ENCODE measurements around the gene TMEM8B. TPM values are rescaled to one million over a fixed set of nuclear protein-coding genes. Genes with fewer than 3 reads are reported as not detected.

The TMEM8B gene
- total RNA-seq, 1 donor from 2014 or later, result under 0.01 TPM

DNA sequence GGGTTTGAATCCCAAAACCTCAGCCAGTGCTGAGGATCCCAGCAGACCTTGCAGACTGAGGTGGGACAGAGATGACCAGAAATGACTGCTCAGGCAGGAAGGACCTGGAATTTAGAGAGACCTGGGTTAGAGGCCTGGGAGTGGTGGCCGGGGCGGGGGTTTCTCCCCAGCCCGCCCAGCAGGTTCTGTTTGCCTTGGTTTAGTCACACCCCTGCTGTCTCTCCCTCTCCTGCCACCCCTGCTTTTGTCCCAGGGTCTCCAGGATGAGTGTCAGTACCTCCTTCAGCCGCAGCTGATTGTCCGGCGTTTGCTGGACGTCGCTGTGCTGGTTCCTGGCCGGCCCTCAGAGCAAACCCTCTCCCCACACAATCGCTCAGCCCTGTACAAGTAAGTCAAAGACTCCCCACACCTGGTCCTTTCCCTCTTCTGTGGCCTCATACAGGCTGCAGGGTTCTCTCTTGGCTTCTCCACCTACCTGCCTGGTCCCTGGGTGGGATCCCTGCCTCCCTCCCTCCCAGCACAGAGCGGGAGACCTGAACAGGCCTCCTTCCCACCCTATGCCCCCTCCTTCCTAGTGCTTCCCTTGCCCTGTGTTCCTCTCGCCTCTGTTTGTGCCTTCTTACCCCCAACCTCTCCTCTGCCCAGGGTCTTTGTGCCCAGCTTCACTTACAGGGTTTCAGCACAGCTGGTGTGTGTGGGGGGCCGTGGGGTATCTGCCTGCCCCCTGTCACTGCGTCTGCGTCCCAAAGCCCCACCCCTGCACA lies 12.0 kb downstream of the TMEM8B start:
- no peak for DNase-seq (ENCODE audit: low read depth in 2 of 2)

DNA sequence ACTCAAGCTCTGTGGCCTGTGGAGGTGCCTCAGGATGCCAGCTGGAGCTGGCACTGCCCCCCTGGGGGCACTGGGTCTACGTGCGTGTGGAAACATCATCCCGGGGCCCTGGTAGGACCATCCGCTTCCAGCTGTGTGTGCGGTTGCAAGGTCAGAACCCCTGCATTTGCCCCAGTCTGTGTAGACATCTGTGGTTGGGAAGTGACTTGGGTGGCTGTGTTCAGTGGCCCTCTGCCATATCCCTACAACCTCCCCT lies 12.5 kb downstream of the TMEM8B start:
- DNase-seq (ENCODE audit: low read depth in 2 of 2), result no peak

DNA sequence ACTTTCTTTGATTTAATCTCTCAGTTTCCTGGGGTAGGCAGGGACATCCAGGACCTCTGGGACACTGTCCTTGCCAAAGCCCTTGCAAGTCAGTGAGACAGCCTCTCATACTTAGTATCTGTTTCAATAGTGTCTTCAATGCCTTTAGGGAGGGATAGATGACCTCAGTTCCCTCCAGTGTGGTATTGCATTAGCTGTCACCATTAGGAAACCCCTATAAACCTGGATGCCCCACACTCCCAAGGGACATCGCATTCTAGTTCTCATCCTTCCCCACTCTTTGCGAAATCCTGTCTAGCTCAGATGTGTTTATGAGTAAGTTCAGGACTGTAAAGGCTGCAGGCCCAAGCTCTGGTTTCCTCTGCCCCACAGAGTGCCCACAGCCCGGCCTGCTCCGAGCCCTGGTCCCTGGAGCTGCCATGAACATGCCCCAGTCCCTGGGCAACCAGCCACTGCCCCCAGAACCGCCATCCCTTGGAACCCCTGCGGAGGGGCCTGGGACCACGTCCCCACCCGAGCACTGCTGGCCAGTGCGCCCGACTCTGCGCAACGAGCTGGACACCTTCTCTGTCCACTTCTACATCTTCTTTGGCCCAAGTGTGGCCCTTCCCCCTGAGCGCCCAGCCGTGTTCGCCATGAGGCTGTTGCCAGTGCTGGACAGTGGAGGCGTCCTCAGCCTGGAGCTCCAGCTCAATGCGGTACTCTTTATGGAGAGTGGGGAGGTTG lies 13.2 kb downstream of the TMEM8B start:
- no peak for DNase-seq (ENCODE audit: low read depth in 2 of 2)

DNA sequence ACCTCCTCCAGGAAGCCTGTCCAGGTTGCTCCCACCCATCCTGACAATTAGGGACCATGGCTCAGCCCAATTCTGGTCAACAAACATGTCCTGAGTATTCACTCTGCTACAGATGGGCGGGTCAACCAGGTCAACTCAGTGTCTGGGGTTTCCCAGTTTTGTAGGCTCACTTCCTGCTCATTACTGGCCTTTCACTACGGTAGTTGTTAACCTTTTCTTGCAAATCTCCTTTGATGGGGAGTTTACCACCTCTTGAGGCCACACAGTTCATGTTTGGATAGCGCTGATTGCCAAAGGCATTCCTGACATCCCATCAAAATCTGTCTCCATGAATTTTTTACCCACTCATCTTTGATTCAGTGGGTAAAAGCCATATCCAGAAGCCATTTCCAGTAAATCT lies 13.8 kb downstream of the TMEM8B start:
- no peak for DNase-seq (ENCODE audit: low read depth in 2 of 2)

DNA sequence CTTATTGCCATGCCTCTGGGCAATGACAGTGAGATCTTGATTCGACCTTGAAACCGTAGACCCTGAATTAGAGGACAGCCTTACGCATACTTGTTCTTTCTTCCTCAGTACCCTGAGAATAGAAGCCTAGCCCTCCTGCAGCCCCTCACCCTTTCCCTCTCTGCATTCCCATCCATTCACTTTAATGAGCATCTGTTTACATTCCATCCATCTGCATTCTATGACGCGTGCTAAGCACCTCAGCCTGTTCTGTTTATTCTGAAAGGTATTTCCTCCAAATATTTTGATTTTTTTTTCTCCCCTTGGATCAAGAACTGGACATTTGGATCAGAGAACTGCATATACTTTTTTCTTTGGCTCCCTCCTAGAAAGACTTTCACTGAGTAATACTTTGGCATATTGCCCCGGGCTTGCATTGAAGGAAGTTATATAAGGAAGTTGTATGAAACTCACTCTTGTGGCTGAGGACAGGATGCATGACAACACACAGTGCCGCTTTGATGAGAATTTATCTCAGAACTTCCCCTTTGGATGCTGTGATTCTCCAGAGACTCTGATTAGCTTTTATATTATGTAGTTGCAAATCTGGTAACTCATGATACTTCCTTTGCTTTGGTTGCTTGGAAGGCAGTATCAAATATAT lies 15.7 kb downstream of the TMEM8B start:
- DNase-seq (ENCODE audit: low read depth in 2 of 2), result peak; percentile 15 to 93

DNA sequence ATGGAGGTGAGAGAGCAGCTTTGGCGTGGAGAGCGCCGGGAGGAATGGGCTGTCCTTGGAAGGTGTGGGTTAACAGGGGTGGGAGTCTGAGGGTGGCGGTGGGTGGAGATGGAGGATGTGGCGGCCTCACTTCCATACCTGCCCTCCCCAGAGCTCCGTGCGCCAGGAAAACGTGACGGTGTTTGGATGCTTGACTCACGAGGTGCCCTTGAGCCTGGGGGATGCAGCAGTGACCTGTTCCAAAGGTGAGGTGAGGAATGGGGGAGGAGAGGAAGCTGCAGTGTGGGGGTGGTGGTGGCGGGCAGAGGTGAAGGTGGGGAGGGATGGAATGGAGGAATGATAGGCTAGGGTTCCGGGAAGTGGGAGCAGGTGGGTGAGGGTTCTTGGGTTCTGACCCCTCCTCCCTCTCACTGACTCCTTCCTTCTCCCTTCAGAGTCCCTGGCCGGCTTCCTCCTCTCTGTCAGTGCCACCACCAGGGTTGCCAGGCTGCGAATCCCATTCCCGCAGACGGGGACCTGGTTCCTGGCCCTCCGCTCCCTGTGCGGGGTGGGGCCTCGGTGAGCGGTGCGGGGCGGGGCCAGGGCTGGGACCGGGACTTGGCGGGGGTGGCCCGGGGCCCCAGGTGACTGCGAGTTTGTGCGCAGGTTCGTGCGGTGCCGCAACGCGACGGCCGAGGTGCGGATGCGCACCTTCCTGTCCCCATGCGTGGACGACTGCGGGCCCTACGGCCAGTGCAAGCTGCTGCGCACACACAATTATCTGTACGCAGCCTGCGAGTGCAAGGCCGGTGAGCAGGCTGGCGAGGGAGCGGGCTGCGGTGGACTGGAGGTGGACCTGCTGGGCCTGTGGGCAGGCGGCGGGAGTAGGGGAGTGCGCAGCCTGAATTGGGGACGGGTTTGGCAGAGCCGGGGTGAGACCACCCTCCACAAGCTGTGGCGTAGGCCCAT lies 17.1 kb downstream of the TMEM8B start:
- no peak for DNase-seq (ENCODE audit: low read depth in 2 of 2)

DNA sequence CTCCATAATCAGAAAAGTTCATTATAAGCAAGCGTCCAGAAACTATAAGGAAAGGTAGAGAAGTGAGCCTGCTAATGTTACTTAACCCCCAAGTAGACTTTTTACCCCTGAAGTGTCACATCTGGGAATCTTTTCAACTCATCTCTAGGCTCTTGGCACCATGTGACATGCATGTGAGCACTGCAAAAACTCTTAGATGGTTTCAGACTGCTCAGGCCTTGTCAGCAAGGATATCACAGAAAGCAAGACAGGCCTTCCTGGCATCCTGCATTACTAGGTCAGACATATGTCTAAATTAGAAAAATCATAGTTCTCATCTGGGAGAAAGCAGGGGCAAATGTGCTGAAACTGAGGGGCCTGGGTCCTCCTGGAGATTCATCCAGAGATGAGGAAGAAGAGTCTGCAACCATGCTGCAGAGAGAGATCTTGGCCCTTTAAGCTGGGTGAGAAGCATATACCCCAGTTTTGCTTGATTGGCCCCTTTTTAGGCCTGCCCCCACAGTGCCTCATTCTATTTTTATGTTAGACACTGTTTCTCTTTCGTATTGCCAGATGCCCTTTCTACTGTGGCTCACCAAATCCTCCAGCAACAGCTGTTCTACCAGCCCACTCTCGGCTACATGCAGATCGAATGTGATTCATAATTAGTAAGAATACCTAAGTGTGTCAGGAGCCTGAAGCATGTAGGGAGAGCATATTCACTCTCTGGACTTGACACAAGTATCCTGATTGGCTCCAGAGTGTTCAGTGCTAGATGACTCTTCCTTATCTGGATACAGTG lies 19.0 kb downstream of the TMEM8B start:
- peak in 1 of 2 donors; percentile 73 for DNase-seq (ENCODE audit: low read depth in 2 of 2)

DNA sequence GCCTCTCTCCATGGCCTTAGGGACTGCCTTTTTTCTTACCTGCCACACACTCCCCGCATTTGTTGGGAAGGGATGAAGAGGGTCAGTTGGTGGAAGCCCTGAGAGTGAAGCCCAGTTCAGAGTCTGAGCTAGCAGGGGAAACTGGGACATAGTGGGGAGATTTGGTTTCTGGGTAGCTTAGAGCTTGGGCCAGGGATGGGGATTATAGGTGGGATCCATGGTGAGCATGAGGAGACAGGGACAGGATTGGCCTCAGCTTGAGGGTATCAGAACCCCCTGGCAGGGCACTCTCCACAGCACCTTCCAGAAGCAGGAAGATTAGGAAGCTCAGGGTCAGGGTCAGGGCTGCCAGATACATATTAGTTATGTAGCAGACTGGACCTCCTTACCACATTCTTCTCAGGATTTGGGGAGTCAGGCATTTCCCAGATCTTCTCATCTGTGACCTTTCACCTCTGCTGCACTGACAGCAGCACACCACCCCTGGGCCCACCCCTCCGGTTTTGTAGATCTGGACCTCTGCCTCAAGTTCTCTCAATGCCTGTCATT lies 23.3 kb downstream of the TMEM8B start:
- no peak for DNase-seq (ENCODE audit: low read depth in 2 of 2)

DNA sequence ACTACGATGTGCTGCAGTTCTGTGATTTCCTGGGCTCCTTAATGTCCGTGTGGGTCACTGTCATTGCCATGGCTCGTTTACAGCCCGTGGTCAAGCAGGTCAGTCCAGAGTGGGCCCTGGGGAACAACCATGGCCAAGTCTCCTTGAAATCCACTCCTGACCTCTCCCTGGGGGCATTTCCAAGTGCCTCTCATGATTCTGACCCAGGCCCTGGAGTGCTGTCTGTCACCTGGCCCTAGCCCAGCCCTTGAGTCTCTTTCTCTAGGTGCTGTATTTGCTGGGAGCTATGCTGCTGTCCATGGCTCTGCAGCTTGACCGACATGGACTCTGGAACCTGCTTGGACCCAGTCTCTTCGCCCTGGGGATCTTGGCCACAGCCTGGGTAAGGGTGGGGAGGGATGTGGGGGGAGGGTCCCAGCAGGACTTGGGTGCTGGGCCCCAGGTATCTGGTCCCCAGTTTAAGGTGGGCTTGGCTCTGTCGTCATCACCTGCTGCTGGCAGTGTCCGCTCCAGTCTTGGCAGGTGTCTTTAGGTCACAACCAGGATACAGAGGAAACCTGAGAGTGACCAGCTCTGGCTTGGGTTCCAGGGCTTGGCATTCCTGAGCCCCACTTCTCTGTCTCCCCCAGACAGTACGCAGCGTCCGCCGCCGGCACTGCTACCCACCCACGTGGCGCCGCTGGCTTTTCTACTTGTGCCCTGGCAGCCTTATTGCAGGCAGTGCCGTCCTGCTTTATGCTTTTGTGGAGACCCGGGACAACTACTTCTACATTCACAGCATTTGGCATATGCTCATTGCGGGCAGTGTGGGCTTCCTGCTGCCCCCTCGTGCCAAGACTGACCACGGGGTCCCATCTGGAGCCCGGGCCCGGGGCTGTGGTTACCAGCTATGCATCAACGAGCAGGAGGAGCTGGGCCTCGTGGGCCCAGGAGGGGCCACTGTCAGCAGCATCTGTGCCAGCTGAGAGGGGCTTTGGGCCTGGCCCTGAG lies 24.1 kb downstream of the TMEM8B start:
- DNase-seq (ENCODE audit: low read depth in 2 of 2), result no peak

DNA sequence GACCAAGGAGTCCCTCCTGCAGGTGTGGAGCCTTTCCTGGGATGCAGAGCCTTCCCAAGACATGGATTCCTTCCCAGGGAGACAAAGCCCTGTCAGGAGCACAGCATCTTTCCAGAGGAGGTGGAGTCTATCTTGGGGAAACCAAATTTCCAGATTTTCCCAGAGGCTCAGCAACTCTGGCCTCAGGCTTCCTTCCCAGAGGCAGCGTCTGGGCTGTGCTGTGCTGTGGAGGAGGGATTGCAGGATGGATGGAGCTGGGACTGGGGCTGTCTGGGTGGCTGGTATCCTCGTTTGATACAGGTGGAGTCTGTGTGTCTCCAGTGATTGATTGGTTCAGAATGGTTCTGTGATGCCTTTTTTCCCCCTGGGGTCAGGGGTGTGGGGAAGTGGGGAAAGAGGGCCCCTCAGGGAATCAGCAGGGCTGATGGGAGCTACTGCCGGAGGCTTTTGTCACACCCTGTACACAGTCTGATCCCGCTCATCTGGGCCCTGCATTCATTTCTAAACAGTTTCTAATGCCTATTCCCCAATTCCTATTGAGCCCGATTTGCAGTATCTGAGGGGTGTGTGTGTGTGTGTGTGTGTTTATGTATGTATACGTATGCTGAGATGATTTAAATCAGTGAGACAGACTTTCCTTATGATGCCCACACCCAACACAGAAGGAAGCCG lies 25.2 kb downstream of the TMEM8B start:
- no peak for DNase-seq (ENCODE audit: low read depth in 2 of 2)

DNA sequence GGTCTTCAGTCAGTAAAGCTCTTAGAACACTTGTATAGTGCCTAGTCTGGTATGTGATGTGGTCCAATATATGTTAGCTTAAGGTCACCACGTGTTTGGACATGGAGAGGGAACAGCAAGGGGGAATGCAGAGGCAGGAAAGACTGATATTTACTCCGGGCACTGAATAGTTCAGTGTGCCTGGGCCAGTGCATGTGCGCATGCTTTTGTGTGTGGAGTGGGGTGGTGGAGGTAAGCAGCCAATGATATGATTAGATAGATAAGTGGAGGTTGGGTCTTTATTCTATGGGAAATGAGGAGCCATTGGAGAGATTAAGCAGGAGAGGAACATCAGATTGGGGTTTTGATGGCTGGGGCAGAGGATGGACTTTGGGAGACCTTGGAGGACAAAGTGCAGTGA lies 27.2 kb downstream of the TMEM8B start:
- no peak for DNase-seq (ENCODE audit: low read depth in 2 of 2)

DNA sequence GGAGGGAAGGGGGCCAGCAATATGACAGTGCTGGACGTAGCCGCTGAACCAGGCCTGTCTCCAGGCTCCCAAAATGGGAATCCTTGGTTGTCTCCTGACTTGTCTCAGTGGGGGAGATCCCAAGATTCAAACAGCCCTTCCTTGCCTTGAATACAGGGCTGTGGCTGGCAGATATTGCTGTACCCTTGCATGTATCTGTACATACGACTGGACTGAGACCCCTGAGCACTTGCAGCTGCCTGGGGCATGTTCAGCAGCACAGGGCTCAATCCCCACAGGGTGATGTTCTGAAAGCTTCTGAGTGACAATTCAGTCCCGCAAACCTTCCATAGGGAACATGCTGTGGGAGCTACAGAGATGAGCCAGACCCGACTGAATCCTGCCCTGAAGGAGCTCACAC lies 27.9 kb downstream of the TMEM8B start:
- DNase-seq (ENCODE audit: low read depth in 2 of 2), result no peak

DNA sequence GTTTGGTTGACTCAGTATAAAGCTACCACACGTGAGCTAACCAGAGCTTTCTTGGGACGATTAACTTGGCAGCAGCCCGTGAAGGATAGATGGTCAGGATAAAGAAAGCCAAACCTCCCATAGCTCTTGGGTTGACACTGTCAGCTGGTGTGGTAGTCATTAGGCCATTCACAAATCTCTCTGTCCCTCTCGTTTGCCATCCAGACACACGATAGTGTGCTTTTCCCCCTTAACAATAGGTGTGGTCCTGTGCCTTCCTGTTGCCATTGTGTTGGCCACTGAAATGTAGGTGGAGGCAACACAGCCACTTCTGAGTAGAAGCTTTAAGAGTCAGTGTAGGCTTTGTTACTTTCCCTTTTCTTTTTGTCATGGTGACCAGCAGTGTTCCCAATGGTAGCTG lies 29.4 kb downstream of the TMEM8B start:
- DNase-seq (ENCODE audit: low read depth in 2 of 2), result no peak

DNA sequence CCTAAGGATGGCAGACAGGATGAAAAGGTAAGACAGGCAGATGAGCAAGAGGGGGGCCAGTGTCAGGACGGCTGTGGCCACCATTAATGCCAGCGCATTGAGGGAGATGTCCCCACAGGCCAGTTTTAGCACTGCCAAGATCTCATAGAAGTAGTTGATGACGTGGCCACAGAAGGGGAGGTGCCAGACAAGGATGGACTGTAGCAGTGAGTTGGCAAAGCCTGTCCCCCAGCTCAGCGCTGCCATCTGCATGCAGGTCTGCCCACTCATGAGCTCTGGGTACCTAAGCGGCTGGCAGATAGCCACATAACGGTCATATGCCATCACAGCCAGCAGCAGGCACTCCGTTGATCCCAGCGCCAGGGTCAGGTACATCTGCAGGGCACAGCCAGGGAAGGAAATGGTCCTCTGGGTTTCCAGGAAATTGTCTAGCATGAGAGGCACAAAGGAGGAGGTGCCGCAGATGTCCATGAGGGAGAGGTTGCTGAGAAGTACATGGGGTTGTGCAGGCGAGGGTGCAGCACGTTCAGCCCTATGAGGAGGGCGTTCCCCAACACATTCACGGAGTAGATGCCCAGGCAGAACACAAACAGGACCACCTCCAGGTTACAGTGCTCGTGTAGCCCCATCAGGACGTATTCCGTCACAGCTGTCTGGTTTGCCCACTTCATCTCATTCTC lies 30.4 kb downstream of the TMEM8B start:
- peak in 1 of 2 donors; percentile 31 for DNase-seq (ENCODE audit: low read depth in 2 of 2)

DNA sequence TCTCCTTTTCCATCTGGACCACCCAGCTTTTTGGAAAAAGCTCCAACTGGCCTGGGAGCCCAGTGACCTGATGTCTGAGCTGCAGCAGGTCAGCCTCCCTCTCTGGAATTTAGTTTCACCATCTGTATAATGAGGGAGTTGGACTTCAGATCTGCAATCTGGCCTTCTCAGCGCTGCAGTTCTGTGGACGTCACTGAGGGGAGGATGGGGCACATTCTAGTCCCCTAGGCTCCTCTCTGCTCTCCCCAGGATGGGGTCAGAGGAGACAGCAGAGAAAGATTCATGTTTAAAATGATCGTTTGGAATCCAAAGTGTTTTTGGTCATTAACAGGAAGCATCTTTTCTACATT lies 30.9 kb downstream of the TMEM8B start:
- no peak for DNase-seq (ENCODE audit: low read depth in 2 of 2)

DNA sequence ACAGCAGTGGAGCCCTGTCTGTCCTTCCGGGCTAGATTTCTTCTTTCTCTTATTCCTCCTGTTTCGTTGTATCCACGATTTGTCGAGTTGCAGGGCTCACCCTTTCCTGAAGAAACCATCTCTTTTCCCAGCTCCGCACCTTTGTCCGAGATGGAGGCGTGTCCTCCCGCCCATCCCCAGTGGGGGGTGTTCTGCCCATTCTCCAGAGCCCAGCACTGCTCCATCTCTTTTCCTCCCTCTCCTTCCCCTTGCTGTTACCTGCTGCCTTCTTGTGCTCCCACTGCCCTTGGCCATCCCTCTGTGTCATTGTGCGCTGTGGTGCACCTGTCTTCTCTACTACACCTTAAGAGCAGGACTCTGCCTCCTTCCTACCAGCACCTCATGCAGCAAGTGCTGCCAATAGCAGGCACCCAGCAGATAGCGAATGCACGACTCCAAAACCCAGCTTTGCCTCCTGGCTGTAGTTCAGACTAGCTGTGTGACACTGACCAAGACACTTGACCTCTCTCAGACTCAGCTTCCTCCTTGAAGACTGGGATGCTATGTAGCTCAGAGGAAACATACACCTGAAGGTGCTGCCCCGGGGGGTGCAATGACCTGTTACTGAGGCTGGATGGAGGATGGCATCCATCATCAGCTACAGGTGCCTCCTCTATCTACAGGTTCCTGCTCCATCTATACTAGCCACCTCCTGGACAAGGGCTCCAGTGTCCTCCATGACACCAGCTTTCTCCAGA lies 32.3 kb downstream of the TMEM8B start:
- no peak for DNase-seq (ENCODE audit: low read depth in 2 of 2)

DNA sequence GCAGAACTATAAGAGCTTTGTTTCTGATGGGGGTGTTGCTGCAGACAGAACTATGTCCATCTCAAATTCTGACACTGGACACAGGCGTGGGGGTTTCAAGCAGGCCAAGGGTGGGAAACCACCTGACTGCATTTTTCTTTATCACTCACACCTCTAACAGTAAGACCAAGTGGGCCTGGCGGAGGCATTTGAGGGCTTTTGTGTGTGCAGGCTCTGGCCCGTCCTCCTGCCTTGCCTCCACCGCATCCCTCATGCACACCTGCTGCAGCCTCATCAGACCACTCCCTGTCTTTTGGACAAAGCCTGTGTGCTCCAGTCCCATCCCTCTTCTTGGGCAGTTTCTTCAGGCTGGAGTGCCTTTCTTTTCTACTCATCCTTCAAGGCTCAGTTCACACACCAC lies 33.3 kb downstream of the TMEM8B start:
- DNase-seq (ENCODE audit: low read depth in 2 of 2), result no peak

DNA sequence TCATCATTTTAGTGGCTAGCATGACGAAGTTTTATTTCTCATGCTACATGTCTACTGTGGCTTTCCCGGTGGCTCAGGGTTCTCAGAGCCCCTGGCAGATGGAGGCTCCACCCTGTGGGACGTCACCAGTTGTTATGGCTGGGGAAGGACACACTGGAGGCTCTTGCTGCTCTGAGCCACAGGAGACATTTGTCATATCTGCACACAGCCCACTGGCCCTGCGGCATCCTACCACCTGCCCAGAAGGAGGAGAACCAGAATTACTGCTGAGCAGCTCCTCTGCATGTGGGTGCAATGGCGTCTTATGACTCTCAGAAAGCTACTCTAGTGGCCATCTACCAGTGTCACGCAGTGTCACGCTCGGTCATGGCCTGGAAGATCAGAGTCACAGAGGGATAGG lies 34.6 kb downstream of the TMEM8B start:
- DNase-seq (ENCODE audit: low read depth in 2 of 2), result no peak
